ENCODE data around the gene FAF2.
A peak's percentile ranks its signal among the peaks of the same experiment; 100 is the strongest.

FAF2 gene

DNA sequence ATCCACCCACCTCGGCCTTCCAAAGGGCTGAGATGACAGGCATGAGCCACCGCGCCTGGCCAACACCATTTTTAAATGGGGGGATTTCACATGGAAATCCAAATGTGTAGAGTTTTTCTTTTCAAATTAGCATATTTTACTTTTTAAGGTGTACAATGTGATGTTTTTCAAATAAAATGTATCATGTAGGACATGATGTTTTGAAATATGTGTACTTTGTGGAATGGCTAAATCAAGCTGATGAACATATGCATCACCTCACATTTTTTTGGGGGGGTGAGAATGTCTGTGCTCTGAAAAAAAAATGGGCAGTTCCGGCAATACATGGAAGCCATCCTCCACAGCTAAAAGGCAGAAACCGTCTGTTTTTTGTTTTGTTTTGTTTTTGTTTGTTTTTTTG is 3.4 kb upstream of the FAF2 start:
- no peak for TF ChIP-seq CTCF (conservative IDR thresholded peaks at IDR 0.05; ENCODE audit: low read length)
- no peak overlapping the region for H3K4me3 ChIP-seq (ENCODE audit: low read length)
- no peak for DNase-seq (ENCODE audit: low read depth)

- TF ChIP-seq CTCF (conservative IDR thresholded peaks at IDR 0.05; ENCODE audit: low read length), result no peak
- DNase-seq (ENCODE audit: low read depth), result no peak
- no peak overlapping the region for H3K4me3 ChIP-seq (ENCODE audit: low read length)
Observed at GRCh38 chr5:176446028-176446665, 2.0 kb upstream of the FAF2 start.

- peak overlapping the region; percentile 85 for H3K4me3 ChIP-seq (ENCODE audit: low read length)
- DNase-seq (ENCODE audit: low read depth), result no peak
- TF ChIP-seq CTCF (conservative IDR thresholded peaks at IDR 0.05; ENCODE audit: low read length), result no peak
Observed at GRCh38 chr5:176446884-176447590, 1.1 kb upstream of the FAF2 start.

DNA sequence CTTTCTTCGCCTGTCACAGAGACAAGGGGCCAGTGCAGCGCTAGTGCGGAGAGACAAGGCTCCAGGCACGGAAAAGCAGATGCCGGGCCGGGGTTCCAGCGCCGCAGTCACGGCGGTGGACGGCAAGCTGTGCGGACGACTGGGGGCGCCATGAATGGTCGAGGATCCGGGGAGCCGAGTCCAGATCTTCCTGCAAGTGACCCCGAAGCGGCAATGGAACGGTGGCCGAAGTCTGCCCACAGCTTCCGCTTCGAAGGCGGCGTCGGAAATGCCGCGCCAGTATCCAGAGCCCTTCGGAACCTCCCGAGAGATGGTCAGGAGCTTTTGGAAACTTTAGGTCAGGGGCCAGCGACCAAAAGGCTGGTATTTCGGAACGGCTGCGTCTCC is 601 bp upstream of the FAF2 start:
- no peak; the same call in 1 of the 2 replicates for TF ChIP-seq CTCF (conservative IDR thresholded peaks at IDR 0.05; ENCODE audit: low read length)
- no peak for DNase-seq (ENCODE audit: low read depth)
- H3K4me3 ChIP-seq (ENCODE audit: low read length), result peak overlapping the region; percentile 85

GRCh38 chr5:176450077-176450476 is 1.9 kb downstream of the FAF2 start:
- DNase-seq (ENCODE audit: low read depth), result no peak
- no peak for TF ChIP-seq CTCF (conservative IDR thresholded peaks at IDR 0.05; ENCODE audit: low read length)
- peak overlapping the region; percentile 26; the same call in 1 of the 2 replicates for H3K4me3 ChIP-seq (ENCODE audit: low read length)

- TF ChIP-seq CTCF (conservative IDR thresholded peaks at IDR 0.05; ENCODE audit: low read length), result no peak
- H3K4me3 ChIP-seq (ENCODE audit: low read length), result no peak overlapping the region
- DNase-seq (ENCODE audit: low read depth), result no peak
Observed at GRCh38 chr5:176454724-176455394, 6.7 kb downstream of the FAF2 start.

All from AG10803 (cell line).